ENCODE results near the gene KMT2D.

The KMT2D gene

GRCh38 chr12:49034286-49034622, 26.3 kb downstream of the KMT2D start:
- DNase-seq (ENCODE audit: low spot score), result no peak

- no peak for DNase-seq (ENCODE audit: low spot score)
These were observed 26.8 kb downstream of the KMT2D start for GRCh38 chr12:49033611-49034285.

GRCh38 chr12:49032679-49033447, 27.7 kb downstream of the KMT2D start:
- no peak for DNase-seq (ENCODE audit: low spot score)

GRCh38 chr12:49032276-49032675, 28.3 kb downstream of the KMT2D start:
- no peak for DNase-seq (ENCODE audit: low spot score)

GRCh38 chr12:49031573-49032161, 28.9 kb downstream of the KMT2D start:
- DNase-seq (ENCODE audit: low spot score), result no peak

GRCh38 chr12:49030714-49031572, 29.7 kb downstream of the KMT2D start:
- DNase-seq (ENCODE audit: low spot score), result no peak

- no peak for DNase-seq (ENCODE audit: low spot score)
These were observed 30.5 kb downstream of the KMT2D start for GRCh38 chr12:49030119-49030518.

- no peak for DNase-seq (ENCODE audit: low spot score)
These were observed 31.8 kb downstream of the KMT2D start for GRCh38 chr12:49028666-49029275.

GRCh38 chr12:49027846-49028555, 32.6 kb downstream of the KMT2D start:
- no peak for DNase-seq (ENCODE audit: low spot score)

- no peak for DNase-seq (ENCODE audit: low spot score)
These were observed 33.7 kb downstream of the KMT2D start for GRCh38 chr12:49026678-49027480.

- DNase-seq (ENCODE audit: low spot score), result no peak
These were observed 34.5 kb downstream of the KMT2D start for GRCh38 chr12:49026101-49026500.

GRCh38 chr12:49025463-49025862, 35.1 kb downstream of the KMT2D start:
- DNase-seq (ENCODE audit: low spot score), result no peak

GRCh38 chr12:49024543-49024942, 36.1 kb downstream of the KMT2D start:
- no peak for DNase-seq (ENCODE audit: low spot score)

GRCh38 chr12:49023812-49024211, 36.8 kb downstream of the KMT2D start:
- no peak for DNase-seq (ENCODE audit: low spot score)

- no peak for DNase-seq (ENCODE audit: low spot score)
These were observed 37.9 kb downstream of the KMT2D start for GRCh38 chr12:49022558-49023178.

- no peak for DNase-seq (ENCODE audit: low spot score)
These were observed 39.2 kb downstream of the KMT2D start for GRCh38 chr12:49021292-49021915.

GRCh38 chr12:49020441-49020840, 40.2 kb downstream of the KMT2D start:
- no peak for DNase-seq (ENCODE audit: low spot score)

GRCh38 chr12:49019443-49020324, 40.9 kb downstream of the KMT2D start:
- peak; percentile 87 for DNase-seq (ENCODE audit: low spot score)

GRCh38 chr12:49019120-49019430, 41.5 kb downstream of the KMT2D start:
- no peak for DNase-seq (ENCODE audit: low spot score)
